NCI-H1048 (cell line): Measurements from ENCODE around the gene PKP4.

Experiments
- DNase-seq: peaks from one replicate; lab custom pipeline; 2025; lab: John Stamatoyannopoulos, UW

Gene PKP4

GRCh38 chr2:158600155-158600802 is 143.5 kb downstream of the PKP4 start:
- DNase-seq, result no peak

- DNase-seq, result no peak
These were observed 145.3 kb downstream of the PKP4 start for GRCh38 chr2:158602027-158602426.

DNA sequence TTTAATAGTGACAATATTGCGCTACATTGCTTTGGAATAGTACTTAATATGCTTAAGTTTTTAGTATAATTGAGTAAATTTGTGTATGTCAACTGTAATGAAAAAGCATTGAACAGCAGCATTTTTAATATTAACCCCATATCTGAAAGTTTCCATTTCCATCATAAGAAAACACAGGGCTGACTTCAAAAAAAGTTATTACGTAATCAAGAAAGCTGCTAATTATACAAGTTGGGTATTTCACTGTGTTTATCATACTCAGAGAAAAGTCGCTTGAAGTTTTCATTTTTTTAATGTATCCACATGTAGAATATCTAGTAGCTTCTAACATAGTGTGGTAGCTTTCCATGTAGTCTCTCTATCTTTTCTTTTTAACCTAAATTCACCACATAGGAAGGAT is 146.5 kb downstream of the PKP4 start:
- no peak for DNase-seq

- no peak for DNase-seq
These were observed 147.2 kb downstream of the PKP4 start for GRCh38 chr2:158603986-158604385.

- DNase-seq, result no peak
These were observed 153.3 kb downstream of the PKP4 start for GRCh38 chr2:158610059-158610458.

DNA sequence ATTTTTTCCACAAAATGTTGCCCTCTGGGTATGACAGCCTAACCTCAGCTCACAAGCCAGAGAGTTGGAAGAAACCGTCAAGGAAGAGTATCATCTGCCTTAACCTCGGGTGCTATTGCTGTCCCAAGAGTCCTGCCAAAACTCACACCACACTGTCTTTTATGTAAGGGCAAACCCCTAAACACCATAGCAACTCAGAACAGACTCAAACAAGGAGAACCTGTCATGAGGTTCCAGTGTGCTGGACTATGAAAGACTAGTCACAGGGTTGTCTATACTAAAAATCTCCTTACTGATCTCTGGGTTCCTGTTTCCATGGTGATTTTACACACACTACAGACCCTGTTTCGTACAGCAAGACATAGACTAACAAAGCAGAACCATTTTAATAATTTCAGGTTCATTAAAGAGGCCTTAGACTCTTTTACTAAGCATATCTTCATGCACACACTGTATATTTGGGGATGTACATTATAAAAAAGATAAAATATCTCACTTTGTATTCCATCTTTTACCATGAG is 159.8 kb downstream of the PKP4 start:
- DNase-seq, result no peak

DNA sequence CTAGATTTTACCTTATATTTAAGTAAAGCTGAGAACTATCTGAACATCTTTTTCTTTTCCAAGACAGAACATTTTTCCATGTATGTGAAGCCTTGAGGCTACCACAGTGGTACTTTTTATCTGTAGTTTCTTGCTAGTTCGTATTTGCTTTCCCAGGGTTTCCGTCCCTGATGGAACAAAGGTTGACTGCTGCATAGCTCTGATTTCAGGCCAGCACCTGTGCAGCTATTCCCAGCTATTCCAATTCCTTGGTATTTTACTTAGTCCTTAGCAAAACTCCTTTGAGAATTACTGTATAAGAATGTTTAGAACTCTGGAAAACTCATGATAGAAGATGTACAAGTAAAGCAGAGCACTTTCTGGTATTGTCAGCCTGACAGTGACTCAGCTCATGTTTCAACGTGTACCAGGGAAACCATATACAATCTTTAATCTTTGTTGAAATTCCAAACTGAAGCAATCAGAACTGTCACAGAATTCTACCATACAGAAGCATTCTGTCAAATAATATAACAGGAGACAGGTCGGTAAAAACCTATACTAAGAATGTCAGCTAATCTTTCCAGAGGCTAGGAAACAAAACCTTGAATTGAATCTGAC is 162.2 kb downstream of the PKP4 start:
- no peak for DNase-seq

DNA sequence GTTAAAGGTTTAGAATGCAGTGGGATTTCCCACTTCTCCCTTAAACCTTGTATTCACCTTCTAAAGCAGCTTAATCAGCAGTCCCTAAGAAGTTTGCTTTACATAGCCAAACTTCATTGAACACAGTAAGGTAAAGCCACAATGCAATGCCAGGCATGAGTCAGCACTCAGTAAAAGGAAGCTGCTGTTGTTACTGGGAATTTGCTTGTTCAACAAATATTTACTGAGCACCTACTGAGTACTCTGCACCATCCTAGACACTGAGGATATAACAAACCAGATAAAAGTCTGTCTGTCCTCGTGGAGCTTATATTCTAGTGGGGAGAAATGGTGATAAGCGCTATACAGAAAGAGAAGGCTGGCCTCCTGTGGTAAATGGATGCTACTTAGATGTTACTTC is 162.7 kb downstream of the PKP4 start:
- no peak for DNase-seq

- no peak for DNase-seq
These were observed 163.9 kb downstream of the PKP4 start for GRCh38 chr2:158620656-158621055.

DNA sequence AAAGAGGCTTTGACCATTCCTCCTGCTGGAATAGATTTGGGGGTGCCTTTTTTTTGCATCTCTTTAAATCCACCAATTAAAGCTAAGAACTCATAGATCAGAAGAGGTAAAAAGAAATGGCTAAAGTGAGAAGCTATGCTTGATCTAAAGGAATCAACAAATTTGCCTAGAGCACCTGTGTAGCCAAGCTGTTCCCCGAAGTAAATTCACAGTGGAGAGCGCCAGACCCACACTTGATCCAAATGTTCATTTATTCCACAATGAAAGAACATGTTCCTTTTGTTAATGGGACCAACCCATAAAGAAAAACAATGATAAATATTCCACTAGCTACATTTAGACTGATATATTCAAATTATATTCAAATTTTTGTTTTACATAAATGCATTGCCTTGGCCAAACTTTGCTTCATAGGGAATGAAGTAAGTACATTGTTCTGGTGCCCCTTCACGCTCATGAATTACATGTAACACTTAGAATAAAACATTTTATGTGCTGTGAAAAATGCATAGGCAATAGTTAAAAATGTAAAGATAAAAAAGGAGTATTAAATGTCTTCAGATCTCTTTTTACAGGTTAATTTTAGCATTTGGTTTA is 167.4 kb downstream of the PKP4 start:
- DNase-seq, result peak; percentile 59

DNA sequence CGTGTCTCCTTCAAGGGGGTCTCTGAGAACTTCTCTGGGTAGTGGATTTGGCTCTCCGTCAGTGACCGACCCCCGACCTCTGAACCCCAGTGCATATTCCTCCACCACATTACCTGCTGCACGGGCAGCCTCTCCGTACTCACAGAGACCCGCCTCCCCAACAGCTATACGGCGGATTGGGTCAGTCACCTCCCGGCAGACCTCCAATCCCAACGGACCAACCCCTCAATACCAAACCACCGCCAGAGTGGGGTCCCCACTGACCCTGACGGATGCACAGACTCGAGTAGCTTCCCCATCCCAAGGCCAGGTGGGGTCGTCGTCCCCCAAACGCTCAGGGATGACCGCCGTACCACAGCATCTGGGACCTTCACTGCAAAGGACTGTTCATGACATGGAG is 168.2 kb downstream of the PKP4 start:
- no peak for DNase-seq

- DNase-seq, result no peak
These were observed 172.4 kb downstream of the PKP4 start for GRCh38 chr2:158629116-158629515.

- DNase-seq, result no peak
These were observed 176.5 kb downstream of the PKP4 start for GRCh38 chr2:158633261-158633660.

DNA sequence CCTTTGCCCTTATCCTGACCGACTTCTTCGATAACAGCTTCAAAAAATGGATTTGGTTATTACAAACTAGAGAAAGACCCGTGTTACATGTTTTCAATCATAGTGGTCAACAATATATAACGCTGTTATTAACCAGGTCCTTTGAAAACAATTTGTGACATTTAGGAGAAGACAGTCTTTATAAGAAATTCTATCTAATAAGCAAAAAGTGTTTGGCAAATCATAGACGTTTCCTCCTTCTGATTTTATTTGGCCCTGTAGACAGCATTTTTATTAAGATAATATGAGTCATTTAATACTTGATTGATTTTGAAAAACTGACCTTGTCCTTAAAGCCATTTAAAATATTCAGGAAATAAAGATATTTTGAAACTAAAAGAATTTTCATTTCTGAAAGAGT is 177.9 kb downstream of the PKP4 start:
- no peak for DNase-seq

- DNase-seq, result no peak
These were observed 179.3 kb downstream of the PKP4 start for GRCh38 chr2:158635961-158636601.

GRCh38 chr2:158637357-158637756 is 180.6 kb downstream of the PKP4 start:
- no peak for DNase-seq

GRCh38 chr2:158644139-158644538 is 187.4 kb downstream of the PKP4 start:
- DNase-seq, result no peak

- DNase-seq, result no peak
These were observed 188.5 kb downstream of the PKP4 start for GRCh38 chr2:158645299-158645698.

DNA sequence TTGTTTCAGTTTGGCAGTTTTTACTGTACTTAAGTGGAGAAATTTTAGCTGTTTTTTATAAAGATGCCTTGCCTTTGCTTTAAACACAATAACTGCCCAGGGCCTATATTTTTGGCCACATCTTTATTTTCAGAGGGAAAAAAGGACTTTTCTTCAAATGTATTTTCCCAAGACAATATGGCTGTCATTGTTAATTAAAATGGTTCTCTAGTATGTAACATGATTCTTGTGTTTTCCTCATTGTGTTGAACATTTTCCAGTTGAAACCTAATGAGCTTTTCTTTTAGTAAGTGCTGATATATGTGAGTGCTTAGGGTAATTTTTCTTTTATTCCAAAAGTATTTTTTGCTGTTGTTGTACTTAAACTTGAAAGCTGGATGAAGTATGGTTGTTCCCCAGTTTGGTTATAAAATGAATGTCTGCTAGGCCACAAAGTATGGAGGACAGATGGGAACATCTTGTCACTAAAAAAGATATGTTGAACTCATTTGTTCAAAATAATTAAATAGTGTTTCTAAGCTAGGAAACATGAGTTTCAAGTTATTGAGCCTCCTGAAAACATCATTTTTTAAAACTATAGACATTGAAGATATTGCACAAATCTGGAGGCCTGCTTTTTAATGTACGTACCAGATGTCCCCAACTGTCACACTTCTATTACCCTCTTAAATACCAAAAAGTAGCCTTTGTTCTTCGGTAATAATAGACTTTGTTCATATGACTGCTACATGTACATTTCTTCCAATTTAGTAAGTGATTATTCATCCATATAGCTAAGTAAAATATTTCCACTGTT is 190.9 kb downstream of the PKP4 start:
- no peak for DNase-seq

GRCh38 chr2:158649846-158650245 is 193.1 kb downstream of the PKP4 start:
- DNase-seq, result no peak

DNA sequence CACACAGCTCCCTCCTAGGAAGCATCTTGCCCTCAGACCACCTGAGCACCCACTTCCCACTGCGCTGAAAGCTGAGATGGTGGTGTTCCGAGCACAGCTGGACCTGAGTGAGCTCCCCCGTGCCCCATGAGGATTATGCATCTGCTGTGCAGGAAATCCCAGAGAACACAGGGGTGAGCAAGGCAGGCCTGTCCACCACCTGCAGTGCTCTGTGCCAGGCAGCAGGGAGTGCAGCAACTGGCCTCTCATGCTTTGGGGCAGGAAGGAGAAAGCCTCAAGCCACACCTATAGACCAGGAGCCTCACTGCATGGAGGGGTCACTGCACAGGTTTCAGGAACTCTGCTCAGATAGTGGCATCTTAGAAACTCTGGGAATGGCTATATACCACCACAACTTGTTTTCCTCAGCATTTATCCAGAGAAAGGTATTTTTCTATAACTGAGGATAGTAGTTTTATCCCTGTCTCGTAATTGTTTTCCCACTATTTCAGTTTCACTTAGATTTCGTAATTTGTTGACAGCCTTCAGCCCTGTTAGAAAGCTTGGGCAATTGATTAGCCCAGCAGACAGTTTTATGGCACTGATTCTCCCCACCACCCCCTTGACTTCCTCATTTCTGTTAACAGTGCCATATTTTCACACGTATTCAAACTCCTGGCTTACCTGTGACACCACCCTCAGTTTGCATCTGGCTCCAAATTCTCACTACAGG is 194.1 kb downstream of the PKP4 start:
- no peak for DNase-seq
